ENCODE results near the gene SPTLC1.

DNA sequence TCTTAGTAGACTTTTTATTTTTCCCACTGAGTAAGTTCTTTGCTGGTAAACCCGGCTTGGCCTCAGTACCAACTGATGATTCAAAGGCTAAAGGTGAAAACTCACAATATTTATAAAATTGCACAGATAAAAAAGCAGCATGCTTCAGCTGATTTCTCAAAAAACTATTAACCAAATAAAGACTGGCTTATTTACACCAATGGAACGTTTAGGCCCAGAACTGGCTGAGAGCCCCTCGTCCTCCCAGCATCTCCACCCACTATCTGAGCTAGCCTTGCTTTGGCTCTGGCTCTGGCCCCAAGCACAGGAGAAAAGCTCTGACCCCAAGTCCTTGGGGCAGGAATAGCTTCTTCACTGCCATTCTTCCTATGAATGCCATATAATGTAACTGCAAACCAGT is 68.5 kb downstream of the SPTLC1 start:
- TF ChIP-seq, protein P1, sequence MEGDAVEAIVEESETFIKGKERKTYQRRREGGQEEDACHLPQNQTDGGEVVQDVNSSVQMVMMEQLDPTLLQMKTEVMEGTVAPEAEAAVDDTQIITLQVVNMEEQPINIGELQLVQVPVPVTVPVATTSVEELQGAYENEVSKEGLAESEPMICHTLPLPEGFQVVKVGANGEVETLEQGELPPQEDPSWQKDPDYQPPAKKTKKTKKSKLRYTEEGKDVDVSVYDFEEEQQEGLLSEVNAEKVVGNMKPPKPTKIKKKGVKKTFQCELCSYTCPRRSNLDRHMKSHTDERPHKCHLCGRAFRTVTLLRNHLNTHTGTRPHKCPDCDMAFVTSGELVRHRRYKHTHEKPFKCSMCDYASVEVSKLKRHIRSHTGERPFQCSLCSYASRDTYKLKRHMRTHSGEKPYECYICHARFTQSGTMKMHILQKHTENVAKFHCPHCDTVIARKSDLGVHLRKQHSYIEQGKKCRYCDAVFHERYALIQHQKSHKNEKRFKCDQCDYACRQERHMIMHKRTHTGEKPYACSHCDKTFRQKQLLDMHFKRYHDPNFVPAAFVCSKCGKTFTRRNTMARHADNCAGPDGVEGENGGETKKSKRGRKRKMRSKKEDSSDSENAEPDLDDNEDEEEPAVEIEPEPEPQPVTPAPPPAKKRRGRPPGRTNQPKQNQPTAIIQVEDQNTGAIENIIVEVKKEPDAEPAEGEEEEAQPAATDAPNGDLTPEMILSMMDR (IDR thresholded peaks at IDR 0.05; ENCODE audit: low read depth, low read length) = no peak
- TF ChIP-seq POLR2A (IDR thresholded peaks at IDR 0.05; ENCODE audit: extremely low read depth, insufficient read length) = no peak

Measured in NB4 (cell line).